CD14-positive monocyte (primary cell): ENCODE data around the gene LZTS2. TPM values are rescaled to one million over a fixed set of nuclear protein-coding genes. Genes with fewer than 3 reads are reported as not detected.

Source experiments
- DNase-seq, 3 donors: peaks; one replicate each; pipeline ENCODE4 v3.0.0-alpha.2; 2011 to 2022
- H2AFZ ChIP-seq: 2 replicates; pipeline ENCODE4 v1.6.0; 2012; ENCODE audit warnings: mild to moderate bottlenecking, low read depth, low read length, inconsistent platforms; ENCODE audit not compliant: insufficient read depth, poor library complexity, severe bottlenecking
- H3K27ac ChIP-seq, 2 donors: 1 replicate in 1 of 2; 2 replicates in 1 of 2; pipeline ENCODE4 v1.5.1; 2012 to 2013; ENCODE audit warnings: low read length in 2 of 2, control low read depth in 1 of 2, inconsistent platforms in 1 of 2, low read depth in 1 of 2, mild to moderate bottlenecking in 1 of 2
- H3K27me3 ChIP-seq, 2 donors: one replicate each; pipeline versions ENCODE4 v1.6.0 to v1.6.1; 2011 to 2013; ENCODE audit warnings: low read length in 2 of 2; ENCODE audit not compliant: control insufficient read depth in 2 of 2, insufficient read depth in 2 of 2
- H3K36me3 ChIP-seq, 2 donors: replicated peaks in 1 of 2; 1 replicate in 1 of 2; 2 replicates in 1 of 2; pipeline versions ENCODE4 v1.5.1 to v1.6.1; 2012 to 2013; ENCODE audit warnings: low read length in 2 of 2, control low read depth in 1 of 2, inconsistent platforms in 1 of 2, mild to moderate bottlenecking in 1 of 2; ENCODE audit not compliant: insufficient read depth in 2 of 2, control insufficient read depth in 1 of 2
- H3K4me1 ChIP-seq, 2 donors: 1 replicate in 1 of 2; 2 replicates in 1 of 2; pipeline versions ENCODE4 v1.5.1 to v1.6.1; 2012 to 2013; ENCODE audit warnings: low read length in 2 of 2, control low read depth in 1 of 2, inconsistent platforms in 1 of 2, mild to moderate bottlenecking in 1 of 2, moderate library complexity in 1 of 2; ENCODE audit not compliant: insufficient read depth in 2 of 2, control insufficient read depth in 1 of 2
- H3K4me2 ChIP-seq: replicated peaks from 2 replicates; pipeline ENCODE3; 2012; ENCODE audit warnings: low read length, moderate library complexity, mild to moderate bottlenecking; ENCODE audit not compliant: poor library complexity, severe bottlenecking; ENCODE audit errors: extremely low read depth
- H3K4me3 ChIP-seq, 3 experiments: fragments of 200-600 bp in 1 of 3; sonication (generic) in 1 of 3; replicated peaks in 1 of 3; 1 replicate in 2 of 3; 2 replicates in 1 of 3; pipeline ENCODE4 v1.5.1; 2011 to 2013; ENCODE audit warnings: low read length in 3 of 3, mild to moderate bottlenecking in 3 of 3, control low read depth in 2 of 3, low read depth in 2 of 3, inconsistent platforms in 1 of 3, moderate library complexity in 1 of 3
- H3K79me2 ChIP-seq: 2 replicates; pipeline ENCODE4 v1.6.0; 2012; ENCODE audit warnings: mild to moderate bottlenecking, control low read depth, inconsistent platforms, low read length, moderate library complexity; ENCODE audit not compliant: insufficient read depth
- H3K9ac ChIP-seq: 2 replicates; pipeline ENCODE4 v1.6.0; 2017; ENCODE audit warnings: low read length, mild to moderate bottlenecking; ENCODE audit not compliant: insufficient read depth, poor library complexity, severe bottlenecking
- H3K9me3 ChIP-seq, 2 donors: replicated peaks in 1 of 2; 1 replicate in 1 of 2; 2 replicates in 1 of 2; pipeline versions ENCODE4 v1.5.1 to v1.6.1; 2012 to 2013; ENCODE audit warnings: low read length in 2 of 2, control low read depth in 1 of 2; ENCODE audit not compliant: control insufficient read depth in 1 of 2, insufficient read depth in 1 of 2
- H4K20me1 ChIP-seq: 2 replicates; pipeline ENCODE4 v1.6.0; 2012; ENCODE audit warnings: mild to moderate bottlenecking, low read length, control low read depth, moderate library complexity; ENCODE audit not compliant: insufficient read depth
- H3K27ac Mint-ChIP-seq, 7 donors: one replicate each; pipeline ENCODE4 v1.8.0; 2020; ENCODE audit warnings: mild to moderate bottlenecking in 7 of 7, mixed read lengths in 7 of 7, moderate library complexity in 6 of 7, inconsistent platforms in 2 of 7
- H3K27me3 Mint-ChIP-seq, 3 donors: one replicate each; pipeline ENCODE4 v1.8.0; 2021 to 2022; ENCODE audit warnings: low read depth in 3 of 3, mild to moderate bottlenecking in 3 of 3, mixed read lengths in 3 of 3, moderate library complexity in 3 of 3, inconsistent platforms in 1 of 3
- H3K36me3 Mint-ChIP-seq, 2 donors: one replicate each; pipeline ENCODE4 v1.8.0; 2020; ENCODE audit warnings: mixed read lengths in 2 of 2, inconsistent platforms in 1 of 2, mild to moderate bottlenecking in 1 of 2
- H3K4me1 Mint-ChIP-seq: one replicate; pipeline ENCODE4 v1.8.0; 2020; ENCODE audit warnings: mild to moderate bottlenecking, mixed read lengths
- H3K4me3 Mint-ChIP-seq, 2 donors: one replicate each; pipeline ENCODE4 v1.8.0; 2020; ENCODE audit warnings: mild to moderate bottlenecking in 2 of 2, mixed read lengths in 2 of 2, moderate library complexity in 1 of 2
- H3K9me3 Mint-ChIP-seq, 7 donors: one replicate each; pipeline ENCODE4 v1.8.0; 2020 to 2022; ENCODE audit warnings: mixed read lengths in 7 of 7, mild to moderate bottlenecking in 6 of 7, moderate library complexity in 6 of 7, inconsistent platforms in 2 of 7
- CTCF ChIP-seq: fragments of 200-600 bp; IDR thresholded peaks from one replicate; pipeline ENCODE4 v1.8.0; 2022; ENCODE audit warnings: antibody characterized with exemption, mild to moderate bottlenecking
- WGBS: methylation state at CpG from one replicate; pipeline ENCODE4 v1.1.5; 2013; ENCODE audit warnings: missing lambda C conversion rate; ENCODE audit not compliant: insufficient coverage; 5-methylcytosine and 5-hydroxymethylcytosine counted together
- intact Hi-C, 2 donors: fragments of 100-400 bp; cut with micrococcal nuclease; formaldehyde crosslinking; loops; one replicate each; pipeline versions ENCODE4 v1.15.0 to v1.15.1; 2023
- polyA plus RNA-seq, 3 donors: library from polyadenylated mRNA; depleted of rRNA in 1 of 3; unstranded in 2 of 3; stranded (reverse) in 1 of 3; fragments of 300-500 nt in 2 of 3; fragments of >200 nt in 1 of 3; fragmentation: Illumina TruSeq in 2 of 3; gene quantifications; 1 replicate in 2 of 3; 2 replicates in 1 of 3; pipeline ENCODE4 v1.2.3, GENCODE V29; 2012 to 2021

Gene LZTS2
- polyA plus RNA-seq, 3 donors, result 2.8 to 9.2 (median 3.3) TPM

GRCh38 chr10:101028446-101029337, 29.1 kb downstream of the LZTS2 start:
- intact Hi-C loops, result no loop called here
- WGBS, result 50% methylated on average over 2 of the region's 7 CpGs
- Mint-ChIP-seq H3K4me3 (no peak overlapping the region), H3K9me3 (peaks cover 0 to 1% (median 0%) of the 10 kb centered on the region in 7 donors), H3K27ac (peak overlapping the region in 5 of 7 donors; percentile 35 to 63 (median 47)), H3K4me1 (peaks cover 55% of the 10 kb centered on the region), H3K27me3 (peaks cover 2 to 10% (median 6%) of the 10 kb centered on the region in 3 donors), H3K36me3 (peaks cover 0 to 2% of the 10 kb centered on the region in 2 donors)
- Histone ChIP-seq H3K4me2 (no peak overlapping the region), H3K9me3 (no peaks in the 10 kb centered on the region), H2AFZ (no peak overlapping the region), H3K79me2 (peaks cover 7% of the 10 kb centered on the region), H3K4me1 (peaks cover 44 to 61% of the 10 kb centered on the region in 2 donors), H3K9ac (no peak overlapping the region), H3K27me3 (no peaks in the 10 kb centered on the region), H3K4me3 (no peak overlapping the region), H3K36me3 (no peaks in the 10 kb centered on the region), H3K27ac (peak overlapping the region; percentile 5 to 30), H4K20me1 (no peaks in the 10 kb centered on the region)
- no peak for TF ChIP-seq CTCF
- DNase-seq, result peak; percentile 60 to 88 (median 69)

- WGBS, result 73% methylated on average over 20 of the region's 27 CpGs
- H3K27me3 ChIP-seq, result no peaks in the 10 kb centered on the region
- no peak for TF ChIP-seq CTCF
- Mint-ChIP-seq H3K36me3 (peaks cover 6 to 7% of the 10 kb centered on the region in 2 donors), H3K27ac (peak overlapping the region in 5 of 7 donors; percentile 2 to 59 (median 30)), H3K27me3 (peaks cover 2 to 10% (median 6%) of the 10 kb centered on the region in 3 donors), H3K9me3 (peaks cover 0 to 1% (median 0%) of the 10 kb centered on the region in 7 donors), H3K4me3 (no peak overlapping the region), H3K4me1 (peaks cover 57% of the 10 kb centered on the region)
- no peaks in the 10 kb centered on the region for H3K9me3 ChIP-seq
- peaks cover 44 to 61% of the 10 kb centered on the region in 2 donors for H3K4me1 ChIP-seq
- H3K27ac ChIP-seq, result peak overlapping the region in 1 of 2 donors; percentile 30
- no peak overlapping the region for H3K4me2 ChIP-seq
- DNase-seq, result no peak
- no peak overlapping the region for H3K9ac ChIP-seq
- H2AFZ ChIP-seq, result no peak overlapping the region
- H3K36me3 ChIP-seq, result peaks cover under 1 to 4% of the 10 kb centered on the region in 2 donors
- no peaks in the 10 kb centered on the region for H4K20me1 ChIP-seq
- intact Hi-C loops, result no loop called here
- H3K79me2 ChIP-seq, result peaks cover 7% of the 10 kb centered on the region
- H3K4me3 ChIP-seq, result no peak overlapping the region
Measured at GRCh38 chr10:101029520-101030295, 30.1 kb downstream of the LZTS2 start.
